22Rv1 (cell line): ENCODE data around the gene PATJ.

Experiments used
- CTCF ChIP-seq: fragments of 450-650 bp; IDR thresholded peaks from 2 replicates; pipeline ENCODE4 v1.5.1; 2017; ENCODE audit warnings: mild to moderate bottlenecking
- ZFX ChIP-seq: fragments of 450-650 bp; IDR thresholded peaks from 2 replicates; pipeline ENCODE4 v1.6.1; 2017; ENCODE audit warnings: antibody characterized with exemption, borderline replicate concordance

DNA sequence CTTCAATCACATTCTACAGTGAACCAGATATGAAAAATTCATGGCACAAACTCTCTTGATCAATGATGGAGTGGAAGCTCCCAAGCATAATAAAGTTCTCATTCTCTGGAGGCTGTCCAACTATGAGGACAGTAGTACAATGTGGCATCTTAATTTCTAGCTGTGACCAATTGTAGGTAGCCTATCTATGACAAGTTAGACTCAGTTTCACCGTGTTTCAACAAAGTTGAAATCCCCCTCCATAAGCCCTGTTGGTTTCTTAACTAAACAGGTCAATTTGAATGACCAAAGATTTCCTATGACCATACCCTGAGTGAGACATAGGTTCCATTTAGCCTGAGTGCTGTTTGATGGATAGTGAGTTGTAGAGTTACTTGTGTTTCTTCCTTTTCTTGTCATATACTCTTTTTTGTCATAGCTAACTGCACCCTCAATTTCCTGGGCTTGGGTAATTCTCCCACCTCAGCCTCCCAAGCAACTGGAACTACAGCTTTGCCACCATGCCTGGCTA, 11.8 kb downstream of the PATJ start:
- TF ChIP-seq CTCF, result no peak
- no peak for TF ChIP-seq ZFX
